Stimulated activated CD8-positive, alpha-beta memory T cell treated with anti-CD3 and anti-CD28 coated beads, Interleukin-7, amount 100 ng/mL, for 1 hour (primary cell): Measurements from ENCODE around the gene NSUN2.
"Not testable (repeated sequence)": the region's sequence is repeated elsewhere in the genome, so short reads cannot be mapped to it uniquely, and the experiment has no call there.

Experiments used
- DNase-seq, 2 donors: peaks; one replicate each; pipeline ENCODE4 v3.0.0-alpha.2; 2020; ENCODE audit warnings: low read depth in 2 of 2

The NSUN2 gene

DNA sequence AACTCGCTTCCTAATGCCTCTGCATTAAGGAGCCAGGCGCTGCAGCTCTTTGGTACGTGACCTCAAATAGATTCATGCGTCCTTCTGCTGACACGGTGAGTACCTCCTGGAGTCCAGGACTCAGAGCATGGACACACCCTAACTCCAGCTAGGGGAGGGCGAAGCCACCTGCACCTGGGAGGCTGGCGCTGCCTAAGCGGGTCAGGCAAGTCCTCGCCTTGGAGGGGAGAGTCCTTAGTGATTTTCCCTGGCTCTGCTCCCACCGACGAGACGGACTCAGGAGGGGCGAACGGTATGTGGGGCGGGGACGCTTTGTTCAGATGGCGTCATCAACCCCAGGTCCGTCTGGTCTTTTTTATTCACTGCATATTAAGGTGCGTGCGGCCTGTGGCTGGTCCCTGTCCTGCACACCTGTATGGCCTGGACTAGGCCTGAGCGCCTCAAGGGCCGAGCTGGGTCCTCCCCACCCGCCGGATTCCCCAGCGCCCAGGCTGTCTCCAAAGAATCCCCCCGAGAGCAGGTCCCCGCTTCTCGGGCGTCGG is 50.3 kb downstream of the NSUN2 start:
- DNase-seq, result no peak

DNA sequence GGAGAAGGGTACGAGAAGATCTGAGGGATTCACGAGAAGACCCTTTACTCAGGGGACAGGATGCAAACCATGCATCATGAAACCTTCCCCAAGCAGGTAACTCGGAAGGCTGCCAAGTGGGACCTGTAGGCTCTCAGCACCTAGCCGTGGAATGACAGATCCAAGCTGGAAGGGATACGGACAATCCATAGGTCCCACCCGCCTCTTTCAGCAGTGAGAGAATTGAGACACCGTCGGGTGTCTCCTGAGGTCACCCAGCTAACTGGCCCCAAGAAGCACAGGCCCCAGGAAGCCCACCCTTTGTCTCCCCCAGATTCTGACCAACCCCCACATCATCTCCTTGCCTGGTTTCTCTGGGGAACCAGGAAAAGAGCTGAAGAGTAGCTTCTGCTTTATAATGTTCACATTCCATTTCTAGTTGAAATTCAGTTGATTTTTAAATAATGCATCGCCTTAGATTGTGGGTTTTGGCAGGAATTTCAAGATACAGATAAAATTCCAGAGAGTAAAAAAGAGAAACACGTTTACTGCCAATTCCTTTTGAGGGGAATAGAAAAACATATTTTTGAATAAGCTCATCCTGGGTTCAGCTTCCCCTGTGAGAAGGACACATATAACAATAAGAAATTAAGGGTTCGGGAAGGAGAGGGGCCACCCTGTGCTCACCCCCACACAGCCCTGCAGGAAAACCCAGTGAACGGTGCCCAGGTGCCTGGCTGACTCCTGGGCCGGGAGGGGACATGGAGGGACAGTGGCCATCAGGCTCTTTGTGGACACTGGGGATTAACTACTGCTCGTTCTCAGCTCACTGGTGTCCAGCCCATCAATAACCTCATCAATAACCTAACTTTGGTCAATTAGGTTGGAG is 51.1 kb downstream of the NSUN2 start:
- DNase-seq, result no peak

DNA sequence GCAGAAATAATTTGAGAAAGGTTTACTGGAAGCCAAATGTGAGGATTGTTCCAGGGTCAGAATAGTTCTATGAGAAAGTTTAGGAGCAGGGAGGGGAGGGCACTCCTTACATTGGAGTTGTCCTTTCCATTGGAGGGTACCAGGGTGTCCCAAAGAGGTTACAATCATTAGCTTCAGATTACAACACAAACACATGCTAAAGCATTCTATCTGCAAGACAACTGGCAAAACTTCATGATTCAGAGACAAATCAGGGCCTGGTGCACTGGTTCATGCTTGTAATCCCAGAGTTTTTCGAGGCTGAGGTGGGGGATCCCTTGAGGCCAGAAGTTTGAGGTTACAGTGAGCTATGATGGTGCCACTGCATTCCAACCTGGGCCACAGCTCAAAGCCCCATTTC is 51.8 kb downstream of the NSUN2 start:
- no peak for DNase-seq

DNA sequence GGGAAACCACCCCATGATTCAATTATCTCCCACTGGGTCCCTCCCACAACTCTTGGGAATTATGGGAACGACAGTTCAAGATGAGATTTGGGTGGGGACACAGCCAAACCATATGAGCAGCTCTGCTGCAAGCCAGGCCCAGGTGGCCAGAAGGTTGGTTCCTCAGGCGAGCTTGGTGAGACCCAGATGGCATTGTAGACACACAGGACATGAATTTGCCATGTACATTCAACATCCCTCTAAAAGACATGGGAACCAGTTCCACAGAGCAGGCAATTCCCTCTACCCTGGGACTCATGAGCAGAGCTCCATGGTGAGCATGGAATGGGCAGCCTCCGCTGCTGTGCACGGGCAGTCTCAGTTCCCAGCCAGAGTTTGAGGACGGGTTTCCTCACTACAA is 53.3 kb downstream of the NSUN2 start:
- no peak for DNase-seq

DNA sequence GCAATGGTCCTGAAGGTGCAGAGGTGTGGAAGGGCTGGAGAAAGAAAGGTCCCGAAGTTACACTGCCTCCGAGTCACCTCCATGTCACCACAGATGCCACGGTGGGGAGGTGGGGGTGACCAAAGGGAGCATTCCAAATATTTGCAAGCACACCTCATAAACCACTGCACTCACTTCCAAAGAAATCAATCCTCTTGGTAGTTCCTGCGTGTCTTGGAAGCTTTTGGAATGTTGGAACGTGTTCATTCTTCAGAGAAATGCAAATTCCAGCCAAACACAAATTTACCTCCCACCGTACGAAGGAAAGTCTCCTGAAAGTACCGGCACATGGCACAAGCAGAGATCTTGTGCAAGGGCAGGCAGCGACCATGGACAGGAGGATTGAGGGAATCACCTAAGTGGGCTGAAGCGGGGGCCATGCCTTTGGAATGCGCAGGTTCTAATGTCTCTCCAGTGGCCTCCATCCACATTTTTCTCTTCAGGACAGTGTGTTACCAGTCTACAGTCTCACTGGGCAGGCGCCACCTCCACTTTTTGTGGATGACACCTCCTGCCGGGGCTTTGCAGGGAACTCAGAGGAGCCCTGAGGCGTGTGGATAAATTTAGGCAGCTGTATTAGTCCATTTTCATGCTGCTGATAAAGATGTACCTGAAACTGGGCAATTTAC is 54.0 kb downstream of the NSUN2 start:
- no peak for DNase-seq

DNA sequence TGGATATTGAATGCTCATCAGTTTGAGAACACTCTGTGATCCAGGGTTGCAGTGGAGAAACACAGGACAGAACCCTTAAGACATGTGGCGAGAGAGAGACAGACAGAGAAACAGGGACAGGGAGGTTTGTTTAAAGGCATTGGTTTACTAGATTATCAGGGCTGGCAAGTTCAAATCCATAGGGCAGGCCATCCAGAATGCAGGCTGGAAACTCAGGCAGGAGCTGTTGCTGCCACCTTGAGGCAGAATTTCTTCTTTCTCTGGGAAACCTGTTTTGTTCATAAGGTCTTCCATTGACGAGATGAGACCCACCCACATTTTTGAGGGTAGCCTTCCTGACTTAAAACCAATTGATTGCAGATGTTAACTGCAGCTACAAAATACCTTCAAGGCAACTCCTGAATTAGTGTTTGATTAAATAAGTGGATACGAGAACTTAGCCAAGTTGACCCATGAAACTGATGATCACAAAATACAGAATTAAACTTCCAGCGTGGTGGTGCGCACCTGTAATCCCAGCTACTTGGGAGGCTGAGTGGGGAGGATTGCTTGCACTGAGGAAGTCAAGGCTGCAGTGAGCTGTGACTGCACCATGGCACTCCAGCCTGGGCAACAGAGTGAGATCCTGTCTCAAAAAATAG is 55.9 kb downstream of the NSUN2 start:
- no peak for DNase-seq

DNA sequence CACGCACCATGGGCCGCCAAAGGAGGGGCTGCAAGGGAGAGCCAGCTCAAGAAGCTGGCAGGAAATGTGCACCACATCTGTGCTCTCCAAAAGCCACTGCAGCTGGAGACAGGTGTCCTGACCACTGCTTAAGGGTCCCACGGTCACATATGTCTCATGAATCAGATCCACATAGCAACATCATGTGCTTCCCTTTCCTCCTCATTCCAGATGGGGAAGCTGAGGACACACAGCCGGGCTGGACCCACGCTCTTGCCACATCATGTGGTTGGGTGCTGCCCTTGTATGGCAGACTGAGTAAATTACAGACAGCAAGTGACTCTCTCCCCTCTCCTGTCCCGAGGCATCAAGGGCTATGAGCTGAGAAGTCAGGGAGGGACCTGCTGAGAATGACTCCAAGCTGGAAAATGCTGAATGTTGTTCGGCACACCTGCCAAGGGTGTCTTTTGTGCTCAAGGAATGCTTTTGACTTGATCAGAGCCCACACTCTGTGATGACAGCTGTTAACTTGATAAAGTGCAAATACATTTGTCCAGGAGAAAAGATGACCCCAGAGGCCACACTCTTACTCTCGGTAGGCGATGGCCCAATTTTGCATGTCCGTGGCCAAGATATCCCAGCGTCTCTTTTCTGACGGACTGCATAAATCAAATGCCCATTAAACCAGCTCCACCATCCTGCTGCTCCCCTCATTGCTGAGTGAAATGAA is 58.2 kb downstream of the NSUN2 start:
- DNase-seq, result no peak

DNA sequence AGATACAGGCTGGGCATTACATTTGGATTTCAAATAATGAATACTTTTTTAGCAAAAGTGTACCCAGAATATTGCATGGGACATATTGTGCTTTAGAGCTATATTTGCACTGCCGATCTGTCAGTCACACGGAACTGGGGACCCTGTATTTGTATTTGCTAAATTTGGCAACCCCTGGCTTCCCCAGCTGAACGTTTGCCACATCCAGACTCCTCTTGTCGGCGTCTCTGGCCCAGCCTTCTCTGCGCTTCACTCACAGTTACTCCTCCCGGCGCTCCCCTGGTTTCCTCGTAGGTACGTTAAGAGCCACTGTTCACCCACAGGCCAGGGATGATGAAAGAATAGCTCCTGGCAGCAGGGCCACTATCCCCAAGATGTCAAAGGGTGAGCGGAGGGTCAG is 58.7 kb downstream of the NSUN2 start:
- no peak for DNase-seq

DNA sequence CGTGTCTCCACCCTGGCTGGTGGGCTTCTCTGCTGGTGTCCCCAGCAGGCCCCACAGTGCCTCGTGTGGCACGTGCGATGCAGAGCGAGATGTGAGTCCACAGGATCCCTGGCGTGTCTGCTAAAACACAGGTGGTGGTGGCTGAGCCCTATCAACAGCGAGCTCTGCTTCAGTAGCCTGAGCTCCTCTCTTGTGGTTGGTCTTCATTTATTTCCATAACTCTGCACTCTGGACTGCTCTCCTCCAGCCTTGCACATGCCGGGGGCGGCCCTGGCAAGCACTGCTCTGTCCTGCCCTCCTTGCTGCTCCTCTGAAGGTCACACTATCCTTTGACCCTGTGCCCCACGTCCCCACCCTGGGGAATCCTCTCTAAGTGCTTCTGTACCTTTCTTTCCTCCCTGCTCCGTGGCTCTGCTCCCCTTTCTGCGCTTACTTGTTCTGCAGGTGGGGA is 59.2 kb downstream of the NSUN2 start:
- no peak for DNase-seq

DNA sequence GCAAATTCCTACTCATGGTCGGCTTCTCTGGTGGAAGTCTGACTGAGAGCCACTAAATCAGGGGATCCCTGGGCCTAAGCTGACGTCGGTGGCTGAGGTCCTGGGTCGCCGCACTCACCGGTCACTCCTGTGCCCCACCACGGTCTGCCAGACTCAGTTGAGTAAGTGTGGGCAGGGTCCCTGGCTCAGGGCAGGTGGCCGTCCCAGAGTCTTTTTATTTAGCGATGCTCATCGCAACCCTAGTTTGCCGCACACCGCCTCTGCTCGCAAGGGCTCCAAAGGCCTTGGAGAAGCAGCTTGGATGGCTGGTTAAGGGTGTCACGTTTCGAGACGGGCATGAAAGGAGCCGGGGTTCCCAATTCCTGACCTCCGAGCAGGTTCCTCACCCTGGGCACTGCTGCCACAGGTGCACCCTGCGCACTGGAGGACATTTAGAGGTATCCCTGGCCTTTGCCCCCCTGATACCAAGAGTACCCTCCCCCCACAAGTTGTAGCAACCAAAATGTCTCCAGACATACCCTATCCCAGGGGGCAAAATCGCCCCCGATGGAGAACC is 59.9 kb downstream of the NSUN2 start:
- no peak for DNase-seq

DNA sequence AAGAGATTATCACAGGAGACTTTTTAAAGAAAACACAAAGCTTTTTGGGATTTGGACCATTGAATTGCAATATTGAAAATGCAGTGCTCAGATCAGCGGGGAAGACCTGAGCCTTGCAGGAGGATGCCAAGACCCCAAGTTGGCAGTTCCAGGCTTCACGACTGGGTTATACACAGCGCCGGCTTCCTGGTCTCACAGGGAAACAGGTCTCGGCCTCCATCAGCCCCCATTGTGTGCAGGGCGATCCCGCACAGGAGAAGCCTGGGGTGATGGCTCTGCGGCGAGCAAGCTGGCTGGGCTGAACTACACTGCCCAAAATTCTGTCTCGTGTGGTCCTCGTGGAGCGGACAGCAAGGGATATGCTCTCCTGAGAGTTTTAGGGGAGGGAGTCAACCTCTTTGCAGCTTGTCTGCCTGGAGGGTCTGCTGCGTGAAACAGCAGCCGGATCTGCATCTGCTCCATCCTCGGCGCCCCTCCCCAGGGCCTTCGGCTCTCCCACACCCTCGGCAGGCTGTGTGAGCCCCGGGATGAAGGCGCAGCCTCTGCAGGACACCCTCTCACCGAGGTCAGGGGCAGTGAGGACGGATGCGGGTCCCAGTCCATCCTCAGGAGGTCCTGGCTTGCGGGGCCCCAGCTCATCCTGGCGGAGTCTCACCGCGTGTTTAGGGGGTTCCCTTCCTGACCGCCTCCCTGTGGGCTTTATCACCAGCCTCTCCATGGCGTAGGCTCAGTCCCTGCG is 60.6 kb downstream of the NSUN2 start:
- no peak for DNase-seq

DNA sequence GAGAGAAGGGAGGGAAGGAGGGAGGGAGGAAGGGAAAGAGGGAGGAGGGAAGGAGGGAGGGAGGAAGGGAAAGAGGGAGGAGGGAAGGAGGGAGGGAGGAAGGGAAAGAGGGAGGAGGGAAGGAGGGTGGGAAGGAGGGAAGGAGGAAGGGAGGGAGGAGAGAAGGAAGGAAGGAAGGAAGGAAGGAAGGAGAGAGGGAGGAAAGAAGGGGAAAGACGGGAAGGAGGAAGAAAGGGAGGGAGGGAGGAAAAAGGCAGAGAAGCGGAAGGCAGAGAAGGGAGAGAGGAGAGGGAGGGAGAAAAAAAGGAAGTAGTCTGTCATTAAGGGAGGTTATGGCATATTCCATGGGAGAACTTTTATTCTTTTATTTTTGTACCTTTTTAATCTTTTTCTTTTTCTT is 61.2 kb downstream of the NSUN2 start:
- not testable (repeated sequence) for DNase-seq

DNA sequence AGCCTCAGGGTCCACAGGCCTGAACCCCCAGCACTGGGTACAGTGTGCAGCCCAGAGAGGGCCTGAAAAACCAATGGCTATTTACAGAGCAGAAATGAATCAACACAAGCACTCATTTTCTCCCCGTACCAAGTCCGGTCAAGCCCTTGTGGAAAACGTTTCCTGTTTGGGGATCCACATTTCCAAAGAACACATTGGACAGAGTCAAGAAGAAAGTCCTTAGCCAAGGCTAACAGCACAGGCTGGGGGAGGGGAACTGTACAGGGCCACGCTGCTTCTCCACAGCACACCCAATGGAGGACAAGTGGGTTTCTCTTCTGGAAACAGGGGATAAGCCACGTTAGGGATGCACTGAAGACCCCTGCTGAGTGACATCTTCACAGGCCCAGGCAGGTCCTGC is 62.3 kb downstream of the NSUN2 start:
- no peak for DNase-seq

DNA sequence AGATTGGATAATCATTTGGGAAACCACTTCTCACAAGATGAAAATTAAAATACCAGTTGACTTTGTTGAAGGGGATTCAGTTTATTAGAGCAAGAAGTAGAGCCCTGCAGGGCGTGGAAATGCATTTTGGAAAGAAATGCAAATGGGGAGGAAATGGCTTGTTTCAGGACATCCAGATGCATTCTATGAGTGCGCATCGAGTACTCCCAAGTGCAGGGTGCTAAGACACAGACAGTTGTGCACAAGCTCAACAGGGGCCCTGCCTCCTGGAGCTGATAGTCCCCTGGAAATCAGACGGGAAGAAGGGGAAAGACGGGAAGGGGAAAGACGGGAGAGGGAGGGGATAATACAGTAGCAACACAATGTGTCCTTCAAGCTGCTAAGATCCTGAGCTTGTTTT is 64.0 kb downstream of the NSUN2 start:
- DNase-seq, result no peak

DNA sequence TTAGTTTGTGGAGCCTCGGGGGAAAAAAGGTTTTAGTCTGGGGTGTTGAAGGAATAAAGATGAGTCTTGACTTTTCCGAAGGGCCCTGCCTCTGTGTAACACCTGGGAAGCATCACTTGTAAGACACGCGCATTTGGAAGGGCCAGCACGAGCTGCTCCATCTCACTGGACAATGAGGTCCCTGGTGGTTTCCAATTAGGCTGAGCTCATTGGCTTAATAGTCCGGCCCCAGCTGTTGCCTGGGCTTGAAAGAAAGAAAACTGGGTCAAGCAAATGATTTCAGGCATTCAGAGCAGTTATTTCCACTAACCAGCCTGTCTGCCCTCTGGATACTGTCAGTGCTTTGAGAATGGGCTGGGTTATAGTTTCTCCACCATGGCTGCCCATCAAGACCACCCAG is 64.5 kb downstream of the NSUN2 start:
- DNase-seq, result no peak

DNA sequence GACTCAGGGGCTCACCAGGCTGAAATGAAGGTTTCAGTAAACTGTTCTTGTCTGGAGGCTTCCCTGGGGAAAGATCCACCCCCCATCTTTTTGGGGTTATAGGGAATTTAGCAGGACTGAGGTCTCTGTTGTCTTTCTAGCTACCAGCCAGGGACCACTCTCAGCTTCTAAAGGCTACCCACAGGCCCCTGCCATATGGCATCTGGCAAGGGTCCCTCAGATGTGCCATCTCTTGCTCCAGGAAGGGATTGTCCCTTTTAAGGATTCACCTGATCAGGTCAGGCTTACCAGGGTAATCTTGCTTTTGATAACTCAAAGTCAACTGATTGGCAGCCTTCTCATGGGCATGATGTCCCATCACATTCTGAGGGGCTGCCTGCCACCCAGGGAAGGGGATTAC is 65.0 kb downstream of the NSUN2 start:
- no peak for DNase-seq

DNA sequence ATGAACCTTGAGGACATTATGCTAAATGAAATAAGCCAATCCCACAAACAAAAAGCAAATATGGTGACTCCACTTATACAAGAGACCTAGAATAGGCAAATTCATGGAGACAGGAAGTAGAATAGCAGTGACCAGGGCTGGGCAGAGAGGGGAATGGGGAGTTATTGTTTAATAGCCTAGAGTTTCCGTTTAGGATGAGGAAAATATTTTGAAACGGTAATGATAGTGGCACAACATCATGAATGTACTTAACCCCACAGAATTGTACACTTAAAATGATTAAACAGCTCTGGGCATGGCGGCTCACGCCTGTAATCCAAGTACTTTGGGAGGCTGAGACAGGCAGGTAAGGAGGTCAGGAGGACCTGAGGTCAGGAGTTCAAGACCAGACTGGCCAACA is 65.8 kb downstream of the NSUN2 start:
- DNase-seq, result no peak

DNA sequence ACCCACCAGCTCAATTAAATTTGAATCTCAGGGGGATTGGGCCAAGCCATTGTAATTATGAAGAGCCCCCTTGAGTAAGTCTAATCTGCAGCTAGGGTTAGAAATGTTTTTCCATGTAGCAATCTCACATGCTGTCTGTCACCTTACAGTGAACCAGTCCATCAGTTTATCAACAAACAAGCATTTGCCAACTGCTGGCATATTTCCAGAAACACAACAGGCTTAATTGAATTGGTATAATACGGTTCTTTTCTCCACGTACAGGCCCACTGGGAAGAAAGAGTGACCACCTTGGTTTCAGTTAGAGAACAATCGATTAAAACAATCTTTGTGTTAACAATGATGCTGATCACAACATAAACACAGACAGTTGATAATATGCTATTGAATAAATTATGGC is 67.4 kb downstream of the NSUN2 start:
- no peak for DNase-seq

DNA sequence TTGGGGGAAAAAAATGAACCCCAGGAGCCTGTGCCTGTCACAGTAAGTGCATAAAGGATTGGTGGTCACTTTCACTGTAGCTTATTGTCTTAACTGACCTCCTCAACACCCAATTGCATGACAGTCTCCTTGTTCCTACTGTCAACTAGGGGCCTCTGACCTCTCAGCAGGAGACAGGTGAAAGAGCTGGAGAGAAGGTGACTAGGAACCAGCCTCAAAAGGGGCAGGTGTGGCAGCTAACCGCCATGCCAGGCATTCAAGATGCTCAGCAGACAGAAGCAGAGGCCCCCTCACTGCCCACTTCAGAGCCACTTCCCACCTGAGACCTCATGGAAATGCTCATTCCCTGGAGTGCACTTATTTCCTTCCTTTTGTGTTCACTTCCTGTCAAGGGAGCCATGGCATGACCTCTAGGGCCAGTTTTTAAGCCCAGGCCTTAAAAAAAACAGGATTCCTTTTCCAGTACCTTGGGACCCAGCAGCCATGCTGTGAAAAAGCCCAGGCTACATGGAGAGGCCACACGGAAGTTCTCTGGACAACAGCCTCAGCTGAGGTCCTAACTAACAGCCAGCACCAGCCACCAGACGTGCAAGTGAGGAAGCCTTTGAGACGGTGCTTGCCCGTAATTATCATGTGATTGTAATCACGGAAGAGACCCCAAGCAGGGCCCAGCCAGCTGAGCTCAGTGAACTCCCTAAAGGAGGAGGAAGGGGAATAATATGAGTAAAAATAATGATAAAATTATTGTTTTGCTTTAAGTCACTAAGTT is 74.9 kb downstream of the NSUN2 start:
- no peak for DNase-seq

DNA sequence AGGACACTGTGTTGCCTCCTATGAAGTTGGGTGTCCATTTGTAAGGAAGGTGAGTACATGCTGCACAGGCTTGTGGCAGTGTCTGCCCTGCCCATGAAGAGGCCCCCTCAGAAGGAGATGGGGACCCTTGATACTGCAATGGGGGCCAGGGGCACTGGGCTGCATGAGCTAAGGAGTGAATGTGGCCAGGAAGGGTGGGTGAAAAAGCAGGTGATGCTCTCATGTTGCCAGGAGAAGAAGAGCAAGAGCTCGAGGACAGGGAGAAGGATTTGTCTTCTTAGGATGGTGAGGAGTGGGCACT is 76.1 kb downstream of the NSUN2 start:
- no peak for DNase-seq
